Measurements from ENCODE around the gene CSTPP1.

GRCh38 chr11:47201015-47201414 is 264.5 kb downstream of the CSTPP1 start:
- TF ChIP-seq ZFP30 (CRISPR knock-in tag; IDR thresholded peaks at IDR 0.05) (no peak), ZC3H10 (CRISPR knock-in tag; IDR thresholded peaks at IDR 0.05) (no peak), PATZ1 (CRISPR knock-in tag; IDR thresholded peaks at IDR 0.05; ENCODE audit: borderline replicate concordance) (no peak), GLIS3 (CRISPR knock-in tag; IDR thresholded peaks at IDR 0.05) (no peak), ZFP3 (CRISPR knock-in tag; IDR thresholded peaks at IDR 0.05) (no peak), ARNTL (CRISPR knock-in tag; IDR thresholded peaks at IDR 0.05; ENCODE audit: borderline replicate concordance, low read depth) (no peak), TSHZ2 (CRISPR knock-in tag; IDR thresholded peaks at IDR 0.05) (no peak)
